ENCODE data around the gene TSEN54.

TSEN54 gene

DNA sequence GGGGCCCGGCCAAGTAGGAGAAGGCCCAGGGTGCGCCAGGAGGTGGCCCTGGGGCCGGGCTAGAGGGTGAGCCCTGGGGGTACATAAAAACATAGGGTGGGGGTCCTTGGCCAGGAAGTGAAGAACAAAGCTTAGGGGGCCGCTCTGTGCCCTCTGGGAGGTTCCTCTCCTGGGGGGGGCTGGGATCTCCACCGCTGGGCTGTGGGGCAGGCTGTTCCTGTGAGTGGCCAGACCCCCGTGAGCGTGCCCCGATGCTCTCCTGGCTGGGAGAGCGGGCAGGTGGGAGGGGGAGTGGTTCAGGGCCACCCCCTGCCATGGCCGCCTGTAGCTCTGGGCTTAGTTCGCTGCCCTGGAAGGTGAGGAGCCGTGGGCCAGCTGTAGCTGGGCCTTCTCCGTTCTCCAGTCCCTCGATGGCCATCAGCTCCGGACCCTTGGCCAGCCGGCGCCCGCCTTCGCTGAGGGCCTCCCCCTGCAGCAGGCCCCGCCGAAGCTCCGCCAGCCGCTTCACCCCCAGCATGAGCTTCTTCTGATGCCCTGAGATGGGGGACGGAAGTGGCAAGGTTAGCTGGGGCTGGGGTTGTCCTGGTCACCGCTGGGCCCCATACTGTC lies 13.5 kb upstream of the TSEN54 start:
- FAIRE-seq (no peak), DNase-seq (ENCODE audit: insufficient read length, low spot score) (no peak)

DNA sequence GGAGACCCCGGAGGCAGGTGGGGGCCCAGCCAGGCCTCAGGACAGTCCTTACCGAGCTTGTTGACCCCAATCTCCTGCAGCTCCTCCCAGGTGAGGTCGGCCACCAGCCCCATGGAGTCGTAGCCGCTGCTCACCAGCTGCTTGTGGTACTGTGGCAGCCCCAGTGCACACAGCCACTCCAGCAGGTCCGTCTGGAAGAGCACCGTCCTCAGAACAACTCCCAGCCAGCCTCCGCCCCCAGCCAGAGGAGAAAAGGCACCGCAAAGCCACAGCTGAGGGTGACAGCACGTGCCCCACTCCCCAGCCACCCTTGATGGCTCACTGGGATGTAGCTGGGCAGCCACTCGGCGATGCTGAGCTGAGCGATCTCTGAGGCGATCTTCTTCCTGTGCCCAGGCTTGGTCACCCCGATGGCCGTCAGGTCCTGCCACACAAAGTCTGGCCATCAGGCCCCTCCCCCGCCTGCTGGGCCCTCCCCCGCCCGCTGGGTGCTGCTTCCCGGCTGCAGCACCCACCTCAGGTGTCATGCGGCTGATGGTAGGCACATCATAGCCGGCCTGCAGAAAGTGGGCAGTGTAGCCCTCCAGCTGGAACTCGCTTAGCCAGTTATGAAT lies 12.9 kb upstream of the TSEN54 start:
- DNase-seq (ENCODE audit: insufficient read length, low spot score) = no peak
- FAIRE-seq = no peak

DNA sequence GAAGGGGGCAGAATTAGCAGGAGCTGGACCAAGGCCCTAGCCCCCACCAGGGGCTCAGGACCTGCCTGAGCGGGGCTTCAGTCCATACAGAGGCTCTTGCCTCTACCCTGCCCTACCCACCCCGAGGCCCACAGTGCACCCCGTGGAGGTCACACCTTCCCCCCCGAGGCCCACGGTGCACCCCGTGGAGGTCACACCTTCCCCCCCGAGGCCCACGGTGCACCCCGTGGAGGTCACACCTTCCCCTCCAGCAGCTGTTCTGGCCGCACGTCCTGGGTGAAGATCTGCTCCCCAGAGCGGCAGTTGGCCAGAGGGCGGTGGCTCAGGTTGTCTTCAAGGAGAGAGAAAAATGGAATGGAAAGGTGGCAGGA lies 12.4 kb upstream of the TSEN54 start:
- FAIRE-seq = no peak

DNA sequence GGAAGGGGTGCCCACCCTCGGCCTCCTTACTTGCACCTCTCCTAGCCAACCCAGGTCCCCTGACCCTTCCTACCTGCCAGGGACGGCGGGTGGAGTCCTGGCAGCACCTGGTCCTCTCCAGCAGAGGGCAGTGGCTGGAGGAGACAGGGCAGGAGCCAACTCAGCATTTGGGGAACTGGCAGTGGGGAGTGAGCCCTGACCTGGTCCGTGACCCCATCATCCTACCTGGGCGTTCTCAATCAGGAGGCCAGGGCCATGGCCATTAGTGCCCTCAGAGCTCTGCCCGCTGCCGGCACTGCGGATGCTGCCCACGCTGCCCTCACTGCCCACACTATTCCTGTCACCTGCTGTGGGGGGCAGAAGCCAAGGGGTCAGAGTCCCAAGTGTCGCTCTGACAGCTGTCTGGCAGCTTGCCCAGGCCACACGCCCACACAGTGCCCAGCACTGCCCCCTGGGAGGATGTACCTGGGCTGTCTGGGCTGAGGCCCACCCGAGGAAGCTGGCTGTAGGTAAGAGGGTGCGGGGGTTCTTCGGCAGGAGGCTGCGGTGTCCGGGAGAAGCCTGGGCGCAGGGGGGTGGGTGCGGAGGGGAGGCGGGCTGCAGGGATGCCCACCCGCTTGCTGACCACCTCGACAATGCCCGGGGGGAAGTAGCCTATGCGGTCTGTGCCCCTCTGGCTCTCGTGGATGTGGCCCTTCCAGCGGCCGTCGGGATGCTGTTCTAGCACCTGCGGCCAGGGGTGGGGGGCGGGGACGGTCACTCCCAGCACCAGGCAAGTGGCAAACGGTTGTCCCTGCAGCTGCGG lies 11.8 kb upstream of the TSEN54 start:
- DNase-seq (ENCODE audit: insufficient read length, low spot score) (peak; percentile 95), FAIRE-seq (peak; percentile 42)

More for the DNA sequence above, 12.4 kb upstream of the TSEN54 start:
- no peak for DNase-seq (ENCODE audit: insufficient read length, low spot score)

DNA sequence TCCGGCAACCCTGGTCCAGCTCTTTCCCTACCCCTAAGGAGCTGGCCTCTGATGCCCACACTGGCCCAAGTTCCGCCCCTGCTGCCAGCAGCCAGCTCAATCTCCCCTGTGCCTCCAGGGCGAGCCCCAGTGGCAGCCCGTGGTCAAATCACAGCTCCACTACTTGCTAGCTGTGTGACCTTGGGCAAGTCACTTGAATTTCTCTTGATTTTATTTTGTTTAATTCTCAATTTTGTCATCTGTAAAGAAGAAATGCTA lies 11.2 kb upstream of the TSEN54 start:
- DNase-seq (ENCODE audit: insufficient read length, low spot score) (no peak), FAIRE-seq (no peak)

DNA sequence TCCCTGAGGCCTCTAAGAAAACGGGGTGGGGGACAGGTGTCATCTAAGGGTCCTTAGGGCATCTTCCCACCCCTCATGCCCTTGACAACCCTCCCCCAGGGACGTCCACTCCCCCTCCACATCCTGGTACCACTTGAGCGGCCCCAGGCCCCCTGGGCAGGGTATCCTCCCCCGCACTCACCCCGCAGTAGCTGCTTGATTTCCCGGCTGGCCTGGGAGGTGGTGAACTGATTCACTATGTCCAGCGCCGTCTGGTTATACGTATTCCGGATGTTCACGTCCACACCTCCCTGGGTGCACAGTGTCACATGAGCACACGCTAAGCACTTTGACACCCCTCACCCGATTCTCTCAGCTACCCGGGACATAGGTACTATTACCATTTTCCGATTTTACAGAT lies 10.7 kb upstream of the TSEN54 start:
- DNase-seq (ENCODE audit: insufficient read length, low spot score) (no peak), FAIRE-seq (no peak)

DNA sequence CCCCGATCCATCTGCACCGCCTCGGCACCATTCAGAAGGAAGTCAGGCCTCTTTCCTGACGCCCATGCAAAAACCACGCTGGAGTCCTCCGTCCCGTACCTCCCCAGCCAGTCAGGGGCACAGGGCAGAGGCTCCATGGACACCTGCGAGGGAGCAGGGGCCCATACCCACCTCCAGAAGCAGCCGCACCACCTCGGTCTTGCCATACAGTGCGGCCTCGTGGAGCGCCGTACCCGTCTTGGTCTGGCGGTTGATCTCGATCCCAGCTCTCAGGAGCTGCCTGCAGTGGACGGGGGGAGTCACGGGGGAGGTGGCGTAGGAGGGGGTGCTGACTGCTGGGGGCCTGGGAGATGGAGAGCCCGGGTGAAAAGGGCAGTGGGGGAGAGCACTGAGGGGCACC lies 10.2 kb upstream of the TSEN54 start:
- no peak for DNase-seq (ENCODE audit: insufficient read length, low spot score)

DNA sequence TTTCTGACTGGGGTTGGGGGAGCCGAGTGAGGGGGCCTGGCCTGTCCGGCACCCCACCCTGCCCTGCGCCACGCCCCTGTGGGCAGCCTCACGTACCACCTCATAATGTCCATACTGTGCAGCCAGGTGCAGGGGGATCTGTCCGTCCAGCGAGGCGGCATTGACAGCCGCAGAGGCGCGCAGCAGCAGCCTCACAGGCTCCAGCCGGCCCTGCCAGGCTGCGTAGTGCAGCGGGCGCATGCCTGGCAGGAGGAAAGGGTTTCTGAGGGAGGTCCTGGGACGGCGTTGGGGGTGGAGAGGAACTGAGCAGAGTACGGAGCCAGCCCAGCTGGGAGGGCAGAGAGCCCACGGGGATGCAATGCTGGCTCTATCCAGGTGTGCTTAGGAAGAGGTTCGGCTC lies 9.4 kb upstream of the TSEN54 start:
- FAIRE-seq (no peak), DNase-seq (ENCODE audit: insufficient read length, low spot score) (no peak)

More for the DNA sequence above, 10.2 kb upstream of the TSEN54 start:
- no peak for FAIRE-seq

DNA sequence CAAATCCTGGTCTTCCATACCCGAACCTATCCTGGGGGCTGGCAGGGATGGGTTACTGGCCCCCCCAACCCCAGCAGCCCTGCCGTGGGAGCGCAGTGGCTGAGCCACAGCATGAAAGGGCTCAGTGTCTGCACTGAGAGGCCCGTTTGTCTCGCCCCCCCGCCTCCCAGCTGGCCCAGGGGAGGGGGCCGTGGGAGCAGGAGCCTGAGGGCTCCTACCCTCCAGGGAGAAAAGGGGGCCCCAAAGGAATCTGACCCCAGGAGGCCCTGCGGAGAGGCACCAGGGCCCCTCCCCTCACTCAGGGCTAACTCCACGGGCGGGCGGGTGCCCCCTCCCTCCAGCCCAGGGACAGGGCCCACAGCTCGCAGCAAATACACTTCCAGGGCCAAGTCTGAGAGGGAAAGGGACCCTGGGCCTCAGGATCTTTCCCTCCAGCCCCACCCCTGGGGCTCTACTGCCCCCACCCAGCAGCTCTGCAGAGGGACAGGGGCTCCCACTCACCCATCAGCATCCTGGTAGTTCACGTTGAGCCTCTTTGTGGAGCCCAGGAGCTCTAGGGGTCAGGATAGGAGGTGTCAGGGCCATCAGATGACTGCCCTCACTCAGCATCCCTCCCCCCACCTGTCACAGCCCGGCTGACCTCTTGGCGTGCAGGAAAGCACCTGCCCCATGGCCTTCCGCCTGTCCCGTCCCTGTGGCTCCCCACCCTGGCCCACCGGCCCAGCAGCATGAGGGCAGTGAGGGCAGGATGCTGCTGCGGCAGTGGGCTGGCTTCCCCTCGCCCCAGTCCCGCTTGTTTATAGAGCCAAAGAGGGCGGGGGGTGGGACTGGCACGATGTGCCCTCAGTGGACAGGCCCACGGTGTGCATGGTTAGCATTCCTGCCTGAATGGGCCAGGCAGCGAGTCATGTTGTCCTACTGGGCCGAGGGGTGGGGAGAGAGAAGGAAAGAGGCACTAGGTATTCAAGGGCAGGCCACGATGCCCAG lies 8.3 kb upstream of the TSEN54 start:
- DNase-seq (ENCODE audit: insufficient read length, low spot score) (no peak), FAIRE-seq (no peak)

DNA sequence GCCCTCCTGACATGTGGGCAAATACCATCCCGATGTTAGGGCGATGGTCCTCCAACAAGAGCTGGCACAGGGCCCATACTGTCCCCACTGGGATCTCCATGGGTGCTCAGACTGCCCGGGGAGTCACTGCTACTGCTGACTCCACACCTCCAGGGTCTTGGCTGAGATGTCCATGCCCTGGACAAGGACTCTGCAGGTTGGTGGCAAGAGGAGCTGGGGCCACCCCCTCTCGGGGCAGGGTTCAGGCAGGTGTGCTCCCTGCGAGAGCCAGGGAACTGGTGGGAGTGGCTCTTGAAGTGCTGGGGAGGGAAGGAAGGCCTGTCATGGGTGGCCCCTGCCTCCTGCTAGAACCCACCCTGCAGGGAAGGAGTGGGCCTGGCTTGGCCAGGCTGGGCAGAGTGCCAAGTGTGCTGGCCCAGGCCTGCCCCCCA lies 7.4 kb upstream of the TSEN54 start:
- no peak for FAIRE-seq
- DNase-seq (ENCODE audit: insufficient read length, low spot score) = no peak

DNA sequence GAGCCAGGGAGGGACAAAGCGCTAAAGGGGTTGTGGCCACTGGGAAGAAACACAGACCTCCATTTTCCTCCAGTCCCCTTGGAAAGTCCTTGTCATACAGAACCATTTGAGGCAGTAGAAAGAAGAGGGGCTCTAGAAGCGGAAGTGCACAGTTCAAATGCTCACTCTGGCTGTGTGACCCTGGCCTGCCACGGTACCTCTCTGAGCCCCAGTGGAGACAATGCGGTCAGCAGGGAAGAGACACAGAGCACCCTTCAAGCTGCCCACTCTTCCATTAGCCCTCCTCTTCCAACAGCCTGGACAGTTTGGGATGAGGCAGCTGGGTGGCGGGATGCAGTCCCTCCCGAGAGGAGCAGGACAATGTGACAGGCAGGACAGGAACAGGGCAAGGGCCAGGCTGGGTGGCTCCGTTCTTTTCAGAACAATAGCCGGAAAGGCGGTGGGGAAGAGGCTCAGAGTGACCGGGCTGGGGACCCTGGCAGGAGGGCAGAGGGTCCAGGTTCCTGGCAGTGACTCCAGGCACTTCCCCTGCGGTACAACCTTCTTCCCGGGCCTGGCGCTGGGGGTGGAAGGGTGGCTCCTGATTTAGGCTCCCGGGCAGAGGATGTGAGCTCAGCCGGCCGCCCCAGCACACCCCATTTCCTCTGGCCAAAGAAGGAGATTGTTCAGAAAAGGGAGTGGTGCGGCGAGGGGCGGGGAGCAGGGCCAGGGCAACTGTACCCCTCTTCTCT lies 6.6 kb upstream of the TSEN54 start:
- DNase-seq (ENCODE audit: insufficient read length, low spot score) = no peak
- FAIRE-seq = no peak

DNA sequence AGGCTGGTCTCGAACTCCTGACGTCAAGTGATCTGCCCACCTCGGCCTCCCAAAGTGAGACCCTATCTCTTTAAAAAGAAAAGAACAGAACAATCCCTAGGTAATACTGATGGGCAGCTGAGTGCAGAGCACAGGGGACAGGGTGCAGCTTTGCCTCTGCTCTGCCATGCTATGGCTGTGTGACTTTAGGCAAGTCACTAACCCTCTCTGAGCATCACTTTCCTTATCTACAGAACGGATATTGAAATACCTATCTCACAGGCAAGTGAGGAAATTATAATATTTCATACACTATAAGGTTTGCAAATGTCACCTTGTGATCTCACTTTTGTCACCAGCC lies 5.1 kb upstream of the TSEN54 start:
- FAIRE-seq (no peak), DNase-seq (ENCODE audit: insufficient read length, low spot score) (no peak)

DNA sequence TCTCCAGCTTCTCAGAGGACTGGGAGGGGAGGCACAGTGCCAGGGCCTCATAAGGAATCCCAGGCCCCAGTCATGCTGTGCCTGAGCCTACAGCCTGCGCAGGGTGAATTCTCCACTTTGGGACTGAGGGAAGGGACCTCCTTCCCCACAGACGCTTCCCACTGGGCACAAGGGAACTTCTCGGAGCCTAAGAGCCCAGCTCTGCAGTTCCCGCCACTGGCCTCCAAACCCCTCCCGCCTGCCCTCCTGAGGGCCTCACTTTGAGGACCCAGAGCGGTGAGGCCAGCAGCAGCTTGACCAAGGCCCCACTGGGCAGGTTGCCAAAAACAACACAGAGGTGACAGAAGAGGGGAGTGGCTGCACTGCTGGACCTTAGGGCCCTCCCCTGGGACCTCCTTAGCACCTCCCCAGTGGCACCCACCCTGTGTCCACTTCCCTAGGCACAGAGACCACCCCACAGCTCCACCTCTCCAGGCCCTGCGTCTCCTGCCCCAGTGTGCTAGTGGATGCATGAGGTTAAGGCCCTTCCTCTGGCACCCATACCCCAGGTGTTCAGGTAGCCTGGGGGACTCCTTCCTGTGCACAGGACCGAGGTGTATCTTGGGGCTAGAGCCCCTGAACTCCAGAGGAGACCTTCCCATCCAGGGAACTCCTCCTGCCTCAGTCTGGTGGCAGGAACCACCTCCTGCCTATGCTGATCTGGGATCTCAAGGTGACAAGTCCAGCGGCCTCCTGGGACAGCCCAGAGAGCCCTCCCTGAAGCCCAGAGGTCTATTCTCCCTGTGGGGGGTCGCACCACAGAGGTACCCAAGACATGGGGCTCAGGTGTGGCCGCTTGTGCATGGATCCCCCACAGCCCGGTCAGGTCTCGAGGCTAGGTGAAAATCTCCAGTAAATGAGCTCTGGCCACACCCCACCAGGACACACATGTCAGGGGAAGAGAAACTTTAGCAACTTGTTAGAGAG lies 4.4 kb upstream of the TSEN54 start:
- FAIRE-seq = no peak
- no peak for DNase-seq (ENCODE audit: insufficient read length, low spot score)

DNA sequence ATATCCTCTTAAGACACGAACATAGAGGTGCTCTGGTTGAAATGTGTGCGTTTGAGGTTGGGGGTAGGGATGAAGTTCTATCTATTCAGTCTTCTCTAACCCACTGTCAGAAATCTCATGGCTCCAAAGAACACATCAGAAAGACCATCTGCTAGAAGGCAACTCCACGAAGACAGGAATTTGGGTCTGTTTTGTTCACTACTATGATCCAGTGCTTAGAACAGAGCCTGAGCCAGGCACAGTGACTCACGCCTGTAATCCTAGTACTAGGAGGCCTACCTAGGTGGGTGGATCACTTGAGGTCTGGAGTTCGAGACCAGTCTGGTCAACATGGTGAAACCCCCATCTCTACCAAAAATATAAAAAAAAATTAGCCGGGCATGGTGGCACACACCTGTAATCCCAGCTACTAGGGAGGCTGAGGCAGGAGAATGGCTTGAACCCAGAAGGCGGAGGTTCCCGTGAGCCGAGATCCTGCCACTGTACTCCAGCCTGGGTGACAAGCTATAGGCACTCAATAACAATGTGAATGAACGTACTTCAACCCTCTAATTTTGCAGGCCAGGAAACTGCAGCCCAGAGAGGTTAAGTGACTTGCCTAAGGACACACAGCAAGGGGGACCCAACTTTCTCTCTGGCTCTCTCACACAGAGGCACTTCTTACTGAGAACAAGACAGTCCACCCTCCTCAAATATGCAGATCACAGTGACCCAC lies 3.2 kb upstream of the TSEN54 start:
- FAIRE-seq = no peak
- no peak for DNase-seq (ENCODE audit: insufficient read length, low spot score)

DNA sequence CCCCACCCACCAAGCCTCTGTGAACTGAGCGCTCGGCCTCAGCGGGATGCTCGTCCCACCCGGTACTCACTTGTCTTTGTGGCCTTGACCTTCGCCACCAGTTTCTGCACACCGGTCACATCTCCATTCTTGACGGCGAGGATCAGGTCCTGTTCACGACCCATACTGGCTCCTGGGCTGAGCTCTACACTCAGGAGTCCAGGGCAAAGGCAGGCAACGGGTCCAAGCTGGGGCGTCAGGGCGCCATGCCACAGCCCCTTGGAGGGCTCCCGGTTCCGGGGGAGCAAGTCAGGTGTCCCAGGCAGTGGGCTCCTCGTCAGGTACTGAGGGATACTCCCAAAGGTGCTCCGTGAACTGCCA lies 2.7 kb upstream of the TSEN54 start:
- FAIRE-seq (no peak), DNase-seq (ENCODE audit: insufficient read length, low spot score) (no peak)

DNA sequence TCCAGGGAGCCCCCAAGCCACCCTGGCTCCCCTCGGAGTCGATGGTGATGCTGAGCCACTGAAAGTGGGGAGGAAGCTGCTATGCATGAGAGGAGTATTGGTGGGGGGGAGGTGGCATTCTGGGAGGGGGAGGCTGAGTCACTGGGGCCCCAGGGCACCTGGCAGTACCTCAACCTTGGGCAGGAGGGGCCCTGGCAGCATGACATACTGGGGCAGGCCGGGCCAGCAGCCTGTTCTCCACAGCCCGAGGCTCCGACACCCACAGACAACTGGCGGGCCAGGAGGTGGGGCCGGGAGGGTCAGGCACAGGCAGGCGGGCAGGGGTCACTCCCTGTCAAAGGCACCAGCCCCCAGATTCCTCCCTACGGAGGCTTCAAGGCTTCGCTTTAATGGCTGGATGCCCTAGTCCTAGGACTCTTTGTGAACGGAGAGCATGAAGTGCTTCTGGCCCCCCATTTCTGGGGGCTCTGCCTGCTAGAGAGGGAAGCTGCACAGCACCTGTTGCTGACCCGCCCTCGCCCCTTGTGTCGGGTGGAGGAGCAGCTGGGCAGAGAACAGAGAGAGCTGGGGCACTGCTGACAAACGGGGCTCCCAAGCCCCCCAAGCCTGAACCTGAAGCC lies 1.9 kb upstream of the TSEN54 start:
- DNase-seq (ENCODE audit: insufficient read length, low spot score) (no peak), FAIRE-seq (no peak)

DNA sequence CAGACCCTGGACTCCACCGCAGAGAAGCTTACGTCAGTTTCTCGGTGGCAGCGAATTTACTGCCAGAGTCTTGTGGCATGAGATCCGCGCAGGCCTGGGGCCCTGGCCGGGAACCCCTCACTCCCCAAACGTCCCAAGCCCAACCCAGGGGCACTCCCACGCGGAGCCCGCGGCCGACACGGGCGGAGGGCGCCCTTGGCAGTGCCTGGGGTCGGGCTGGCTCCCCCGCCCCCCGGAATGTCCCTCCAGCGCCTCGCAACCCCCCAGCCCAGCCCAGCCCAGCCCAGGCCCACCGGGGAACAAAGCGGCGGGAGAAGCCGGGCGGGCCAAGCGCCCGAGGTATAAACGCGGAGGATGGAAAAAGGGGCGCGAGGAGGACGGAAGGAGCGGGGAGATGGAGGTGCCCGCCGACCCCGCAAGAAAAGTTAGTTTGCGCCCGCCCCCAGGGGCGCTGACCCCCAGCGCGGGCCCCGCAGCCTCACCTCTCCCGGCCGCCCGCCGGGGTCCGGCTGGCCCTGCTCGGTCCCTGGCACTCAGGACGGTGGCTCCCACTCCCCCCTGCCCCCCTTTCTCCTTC lies 1.3 kb upstream of the TSEN54 start:
- no peak for DNase-seq (ENCODE audit: insufficient read length, low spot score)
- no peak for FAIRE-seq
